CD8-positive, alpha-beta memory T cell (primary cell): ENCODE results near the gene SCAI. TPM values are rescaled to one million over a fixed set of nuclear protein-coding genes. Genes with fewer than 3 reads are reported as not detected.

Experiments
- CTCF ChIA-PET: fragments of 350-600 bp; sonication (Branson Sonifier 250); formaldehyde crosslinking; loops from one replicate; lab custom pipeline; 2021; ENCODE audit warnings: antibody characterized with exemption; lab: Charles Lee
- POLR2A ChIA-PET: fragments of 350-600 bp; sonication (Branson Sonifier 250); formaldehyde crosslinking; loops from one replicate; lab custom pipeline; 2021; ENCODE audit warnings: antibody characterized with exemption; lab: Charles Lee
- DNase-seq, 5 donors: peaks; one replicate each; pipeline versions ENCODE4 v3.0.0 to v3.0.0-alpha.2; 2020 to 2022; ENCODE audit warnings: mixed read lengths in 1 of 5
- H3K27ac ChIP-seq: one replicate; pipeline ENCODE4 v1.7.0; 2013; ENCODE audit warnings: low read depth, mild to moderate bottlenecking, low read length, moderate library complexity
- H3K27me3 ChIP-seq: 2 replicates; pipeline ENCODE4 v1.7.0; 2013; ENCODE audit warnings: low read length, mild to moderate bottlenecking; ENCODE audit not compliant: insufficient read depth, poor library complexity, severe bottlenecking
- H3K36me3 ChIP-seq: 2 replicates; pipeline ENCODE4 v1.7.0; 2013; ENCODE audit warnings: mild to moderate bottlenecking, low read length, moderate library complexity; ENCODE audit not compliant: insufficient read depth
- H3K4me1 ChIP-seq: 2 replicates; pipeline ENCODE4 v1.7.0; 2013; ENCODE audit warnings: mild to moderate bottlenecking, low read length, moderate library complexity; ENCODE audit not compliant: insufficient read depth
- H3K4me3 ChIP-seq: 2 replicates; pipeline ENCODE4 v1.7.0; 2013; ENCODE audit warnings: mild to moderate bottlenecking, low read length
- H3K9me3 ChIP-seq: 2 replicates; pipeline ENCODE4 v1.7.0; 2013; ENCODE audit warnings: mild to moderate bottlenecking, low read length
- H3K27ac Mint-ChIP-seq, 8 donors: one replicate each; pipeline ENCODE4 v1.8.0; 2020 to 2021; ENCODE audit warnings: mixed read lengths in 8 of 8, mild to moderate bottlenecking in 6 of 8, inconsistent platforms in 3 of 8, moderate library complexity in 3 of 8
- H3K27me3 Mint-ChIP-seq, 2 donors: one replicate each; pipeline ENCODE4 v1.8.0; 2020 to 2021; ENCODE audit warnings: mixed read lengths in 2 of 2, mild to moderate bottlenecking in 1 of 2, moderate library complexity in 1 of 2
- H3K36me3 Mint-ChIP-seq, 3 donors: one replicate each; pipeline ENCODE4 v1.8.0; 2020 to 2021; ENCODE audit warnings: mixed read lengths in 3 of 3, inconsistent platforms in 1 of 3, mild to moderate bottlenecking in 1 of 3
- H3K4me1 Mint-ChIP-seq, 3 donors: one replicate each; pipeline ENCODE4 v1.8.0; 2020 to 2021; ENCODE audit warnings: mixed read lengths in 3 of 3, inconsistent platforms in 1 of 3, mild to moderate bottlenecking in 1 of 3
- H3K4me3 Mint-ChIP-seq, 7 donors: one replicate each; pipeline ENCODE4 v1.8.0; 2020 to 2021; ENCODE audit warnings: mixed read lengths in 7 of 7, mild to moderate bottlenecking in 6 of 7, moderate library complexity in 4 of 7, inconsistent platforms in 2 of 7
- H3K9me3 Mint-ChIP-seq, 5 donors: one replicate each; pipeline ENCODE4 v1.8.0; 2020 to 2022; ENCODE audit warnings: mixed read lengths in 5 of 5, mild to moderate bottlenecking in 3 of 5, moderate library complexity in 2 of 5, inconsistent platforms in 1 of 5
- polyA plus RNA-seq: library from polyadenylated mRNA; unstranded; fragments of 300-500 nt; fragmentation: Illumina TruSeq; gene quantifications from one replicate; pipeline ENCODE4 v1.2.3, GENCODE V29; 2021
- total RNA-seq, 2 experiments: library from RNA; stranded (reverse); gene quantifications; one replicate each; pipeline ENCODE4 v1.2.3, GENCODE V29; 2021

The SCAI gene
- total and polyA plus RNA-seq, 3 experiments from 2014 or later = 0.72 to 8.5 (median 8.3) TPM

- Histone ChIP-seq H3K4me3 (no peak overlapping the region), H3K36me3 (no peaks in the 10 kb centered on the region), H3K27ac (no peak overlapping the region), H3K4me1 (peaks cover 7% of the 10 kb centered on the region), H3K9me3 (no peaks in the 10 kb centered on the region), H3K27me3 (no peaks in the 10 kb centered on the region)
- H3K36me3 Mint-ChIP-seq = peaks cover 0 to 10% (median 4%) of the 10 kb centered on the region in 3 donors
- no peak overlapping the region for H3K27ac Mint-ChIP-seq
- ChIA-PET CTCF (no interaction called here), POLR2A (no interaction called here)
- no peaks in the 10 kb centered on the region for H3K9me3 Mint-ChIP-seq
- no peaks in the 10 kb centered on the region for H3K27me3 Mint-ChIP-seq
- peaks cover 10% of the 10 kb centered on the region in 3 donors for H3K4me1 Mint-ChIP-seq
- DNase-seq = no peak
- no peak overlapping the region for H3K4me3 Mint-ChIP-seq
Measured at GRCh38 chr9:124946167-124946566, 197.2 kb downstream of the SCAI start.

GRCh38 chr9:124941679-124942561 lies 201.4 kb downstream of the SCAI start:
- CTCF ChIA-PET = interaction anchor here (0.8 to 1.3 kb wide), 4 partner anchors 24 to 300 kb away, joined by 3 to 5 read pairs (median 4); partner anchors contain the start of genes HSPA5, NR6A1 and SCAI

GRCh38 chr9:124940894-124941678 lies 202.2 kb downstream of the SCAI start, which contains the start of gene GOLGA1:
Gene GOLGA1, minus strand, starts transcription at chr9:124941083. Its CDS starts 2,372 bp downstream, at chr9:124938711.
- POLR2A ChIA-PET = interaction anchor here (0.9 to 2.8 kb wide), 8 partner anchors 24 to 300 kb away, joined by 3 to 20 read pairs (median 4); partner anchors contain the start of genes ARPC5L, HSPA5, NR6A1 and RPL35
- H3K4me3 ChIP-seq = peak within 1 kb of the TSS; percentile 91

More at GRCh38 chr9:124941679-124942561, 201.4 kb downstream of the SCAI start:
- Histone ChIP-seq H3K4me3 (peak overlapping the region; percentile 91), H3K9me3 (no peaks in the 10 kb centered on the region), H3K27ac (peak overlapping the region; percentile 93), H3K27me3 (no peaks in the 10 kb centered on the region), H3K4me1 (peaks cover 16% of the 10 kb centered on the region), H3K36me3 (no peaks in the 10 kb centered on the region)
- peak; percentile 46 to 77 (median 58) for DNase-seq
- Mint-ChIP-seq H3K4me3 (peak overlapping the region; percentile 82 to 99 (median 90)), H3K27me3 (peaks cover 0 to 2% of the 10 kb centered on the region in 2 donors), H3K36me3 (peaks cover 0 to 22% (median 0%) of the 10 kb centered on the region in 3 donors), H3K4me1 (peaks cover 25 to 32% (median 31%) of the 10 kb centered on the region in 3 donors), H3K27ac (peak overlapping the region; percentile 85 to 100 (median 98)), H3K9me3 (no peaks in the 10 kb centered on the region)
- POLR2A ChIA-PET = interaction anchor here (0.9 to 2.8 kb wide), 8 partner anchors 24 to 299 kb away, joined by 3 to 20 read pairs (median 4); partner anchors contain the start of genes ARPC5L, HSPA5, NR6A1 and RPL35

GRCh38 chr9:124940521-124940893 lies 202.8 kb downstream of the SCAI start:
- POLR2A ChIA-PET = interaction anchor here (2.8 kb wide), 1 partner anchor 301 kb away, joined by 9 read pairs; the partner anchor contains the start of gene HSPA5
- peak overlapping the region; percentile 93 for H3K27ac ChIP-seq

More at GRCh38 chr9:124940894-124941678, 202.2 kb downstream of the SCAI start, which contains the start of gene GOLGA1:
- H3K9me3 Mint-ChIP-seq = no peaks in the 10 kb centered on the region
- peaks cover 26 to 32% (median 31%) of the 10 kb centered on the region in 3 donors for H3K4me1 Mint-ChIP-seq
- DNase-seq = peak; percentile 93 to 96 (median 94)
- peaks cover 0 to 2% of the 10 kb centered on the region in 2 donors for H3K27me3 Mint-ChIP-seq
- H3K27ac ChIP-seq = peak within 1 kb of the TSS; percentile 93
- H3K36me3 ChIP-seq = no peaks in the 10 kb centered on the region
- H3K9me3 ChIP-seq = no peaks in the 10 kb centered on the region
- peak within 1 kb of the TSS; percentile 82 to 99 (median 90) for H3K4me3 Mint-ChIP-seq
- CTCF ChIA-PET = interaction anchor here (0.8 to 1.3 kb wide), 4 partner anchors 25 to 300 kb away, joined by 3 to 5 read pairs (median 4); partner anchors contain the start of genes HSPA5, NR6A1 and SCAI
- no peaks in the 10 kb centered on the region for H3K27me3 ChIP-seq
- H3K36me3 Mint-ChIP-seq = peaks cover 0 to 28% (median 1%) of the 10 kb centered on the region in 3 donors
- peaks cover 16% of the 10 kb centered on the region for H3K4me1 ChIP-seq
- H3K27ac Mint-ChIP-seq = peak within 1 kb of the TSS; percentile 85 to 100 (median 98)

GRCh38 chr9:124939944-124940343 lies 203.4 kb downstream of the SCAI start:
- no peak for DNase-seq
- Histone ChIP-seq H3K4me1 (peaks cover 16% of the 10 kb centered on the region), H3K4me3 (peak overlapping the region; percentile 91), H3K9me3 (no peaks in the 10 kb centered on the region), H3K27me3 (no peaks in the 10 kb centered on the region), H3K27ac (peak overlapping the region; percentile 93), H3K36me3 (no peaks in the 10 kb centered on the region)
- H3K4me1 Mint-ChIP-seq = peaks cover 27 to 32% (median 31%) of the 10 kb centered on the region in 3 donors
- CTCF ChIA-PET = no interaction called here
- peaks cover 3 to 38% (median 5%) of the 10 kb centered on the region in 3 donors for H3K36me3 Mint-ChIP-seq
- peak overlapping the region; percentile 82 to 99 (median 90) for H3K4me3 Mint-ChIP-seq
- H3K27ac Mint-ChIP-seq = peak overlapping the region; percentile 85 to 98 (median 96)
- POLR2A ChIA-PET = interaction anchor here (0.6 to 2.8 kb wide), 3 partner anchors 13 to 301 kb away, joined by 3 to 9 read pairs (median 3); partner anchors contain the start of gene HSPA5
- peaks cover 0 to 4% of the 10 kb centered on the region in 2 donors for H3K27me3 Mint-ChIP-seq
- no peaks in the 10 kb centered on the region for H3K9me3 Mint-ChIP-seq

More at GRCh38 chr9:124940521-124940893, 202.8 kb downstream of the SCAI start:
- Mint-ChIP-seq H3K9me3 (no peaks in the 10 kb centered on the region), H3K4me3 (peak overlapping the region; percentile 82 to 99 (median 90)), H3K27me3 (peaks cover 0 to 3% of the 10 kb centered on the region in 2 donors), H3K4me1 (peaks cover 27 to 32% (median 31%) of the 10 kb centered on the region in 3 donors), H3K36me3 (peaks cover 3 to 33% (median 5%) of the 10 kb centered on the region in 3 donors), H3K27ac (peak overlapping the region; percentile 85 to 98 (median 96))
- Histone ChIP-seq H3K4me3 (peak overlapping the region; percentile 91), H3K9me3 (no peaks in the 10 kb centered on the region), H3K4me1 (peaks cover 16% of the 10 kb centered on the region), H3K36me3 (no peaks in the 10 kb centered on the region), H3K27me3 (no peaks in the 10 kb centered on the region)
- CTCF ChIA-PET = no interaction called here
- no peak for DNase-seq

GRCh38 chr9:124934290-124934689 lies 209.0 kb downstream of the SCAI start:
- ChIA-PET CTCF (no interaction called here), POLR2A (no interaction called here)
- Histone ChIP-seq H3K4me1 (no peaks in the 10 kb centered on the region), H3K9me3 (no peaks in the 10 kb centered on the region), H3K36me3 (peaks cover 35% of the 10 kb centered on the region), H3K27ac (no peak overlapping the region), H3K4me3 (no peak overlapping the region), H3K27me3 (no peaks in the 10 kb centered on the region)
- no peaks in the 10 kb centered on the region for H3K9me3 Mint-ChIP-seq
- H3K27me3 Mint-ChIP-seq = peaks cover 0 to 2% of the 10 kb centered on the region in 2 donors
- DNase-seq = no peak
- peak overlapping the region in 1 of 7 donors; percentile 34 for H3K4me3 Mint-ChIP-seq
- H3K4me1 Mint-ChIP-seq = peaks cover 13 to 21% (median 20%) of the 10 kb centered on the region in 3 donors
- H3K36me3 Mint-ChIP-seq = peaks cover 3 to 73% (median 12%) of the 10 kb centered on the region in 3 donors
- peak overlapping the region in 2 of 8 donors; percentile 21 to 47 for H3K27ac Mint-ChIP-seq

- Histone ChIP-seq H3K9me3 (no peaks in the 10 kb centered on the region), H3K4me1 (no peaks in the 10 kb centered on the region), H3K27ac (no peak overlapping the region), H3K4me3 (no peak overlapping the region), H3K36me3 (peaks cover 53% of the 10 kb centered on the region), H3K27me3 (no peaks in the 10 kb centered on the region)
- Mint-ChIP-seq H3K4me1 (peaks cover 7 to 10% (median 8%) of the 10 kb centered on the region in 3 donors), H3K4me3 (no peak overlapping the region), H3K36me3 (peaks cover 3 to 80% (median 16%) of the 10 kb centered on the region in 3 donors), H3K27ac (peak overlapping the region in 2 of 8 donors; percentile 26 to 29), H3K9me3 (no peaks in the 10 kb centered on the region), H3K27me3 (peaks cover 0 to 2% of the 10 kb centered on the region in 2 donors)
- DNase-seq = no peak
- ChIA-PET CTCF (interaction anchor here (0.9 kb wide), 1 partner anchor 212 kb away, joined by 3 read pairs; no protein-coding TSS in a partner anchor), POLR2A (no interaction called here)
Measured at GRCh38 chr9:124932333-124932732, 211.0 kb downstream of the SCAI start.
